H9 (cell line): ENCODE results near the gene WASHC3. TPM values are rescaled to one million over a fixed set of nuclear protein-coding genes. Genes with fewer than 3 reads are reported as not detected.

Source experiments
- DNase-seq: peaks from one replicate; pipeline ENCODE4 v3.0.0-alpha.2; 2017
- H2AFZ ChIP-seq: one replicate; pipeline ENCODE4 v1.6.1; 2013; ENCODE audit warnings: mild to moderate bottlenecking, low read length, control low read depth, moderate library complexity
- H2AK5ac ChIP-seq: 2 replicates; pipeline ENCODE4 v1.6.1; 2013; ENCODE audit warnings: low read length, control low read depth, mixed read lengths; ENCODE audit not compliant: insufficient read length
- H2BK120ac ChIP-seq: one replicate; pipeline ENCODE4 v1.6.1; 2013; ENCODE audit warnings: low read depth, mild to moderate bottlenecking, low read length, control low read depth, inconsistent platforms; ENCODE audit not compliant: poor library complexity, severe bottlenecking
- H2BK12ac ChIP-seq: 2 replicates; pipeline ENCODE4 v1.6.1; 2013; ENCODE audit warnings: low read length, control low read depth, mixed read lengths, low read depth; ENCODE audit not compliant: insufficient read length
- H2BK15ac ChIP-seq: 2 replicates; pipeline ENCODE4 v1.6.1; 2013; ENCODE audit warnings: low read depth, low read length, control low read depth
- H2BK20ac ChIP-seq: one replicate; pipeline ENCODE4 v1.6.1; 2013; ENCODE audit warnings: low read depth, mild to moderate bottlenecking, low read length, control low read depth, inconsistent platforms; ENCODE audit not compliant: poor library complexity, severe bottlenecking
- H2BK5ac ChIP-seq: 2 replicates; pipeline ENCODE4 v1.6.1; 2013; ENCODE audit warnings: low read length, control low read depth, mixed read lengths; ENCODE audit not compliant: insufficient read length
- H3K14ac ChIP-seq: 2 replicates; pipeline ENCODE4 v1.6.1; 2013; ENCODE audit warnings: low read length, control low read depth; ENCODE audit not compliant: insufficient read depth
- H3K18ac ChIP-seq: 2 replicates; pipeline ENCODE4 v1.6.1; 2013; ENCODE audit warnings: low read depth, mild to moderate bottlenecking, mixed read lengths, low read length, control low read depth; ENCODE audit not compliant: insufficient read length
- H3K23ac ChIP-seq: 2 replicates; pipeline ENCODE4 v1.6.1; 2013; ENCODE audit warnings: low read length, control low read depth, mixed read lengths, low read depth; ENCODE audit not compliant: insufficient read length
- H3K23me2 ChIP-seq: 2 replicates; pipeline ENCODE4 v1.6.1; 2013; ENCODE audit warnings: low read depth, mild to moderate bottlenecking, mixed read lengths, low read length, control low read depth; ENCODE audit not compliant: insufficient read length, poor library complexity, severe bottlenecking
- H3K27ac ChIP-seq: 2 replicates; pipeline ENCODE4 v1.5.1; 2013; ENCODE audit warnings: low read length, control low read depth, mixed read lengths, low read depth; ENCODE audit not compliant: insufficient read length
- H3K27me3 ChIP-seq: 2 replicates; pipeline ENCODE4 v1.6.1; 2013; ENCODE audit warnings: low read length, control low read depth, inconsistent platforms; ENCODE audit not compliant: insufficient read depth
- H3K4ac ChIP-seq: 2 replicates; pipeline ENCODE4 v1.6.1; 2013; ENCODE audit warnings: low read depth, mild to moderate bottlenecking, control low read depth, inconsistent platforms, low read length, moderate library complexity
- H3K4me1 ChIP-seq: 2 replicates; pipeline ENCODE4 v1.6.1; 2013; ENCODE audit warnings: low read length, control low read depth, inconsistent platforms; ENCODE audit not compliant: insufficient read depth
- H3K4me2 ChIP-seq: 2 replicates; pipeline ENCODE4 v1.6.1; 2013; ENCODE audit warnings: low read length, control low read depth, mixed read lengths; ENCODE audit not compliant: insufficient read length, insufficient read depth
- H3K56ac ChIP-seq: 2 replicates; pipeline ENCODE4 v1.6.1; 2013; ENCODE audit warnings: low read depth, mild to moderate bottlenecking, mixed read lengths, low read length, control low read depth; ENCODE audit not compliant: insufficient read length
- H3K79me1 ChIP-seq: 2 replicates; pipeline ENCODE4 v1.6.1; 2013; ENCODE audit warnings: low read depth, mild to moderate bottlenecking, moderate library complexity, low read length, control low read depth, inconsistent platforms; ENCODE audit not compliant: insufficient read depth, poor library complexity, severe bottlenecking
- H3K79me2 ChIP-seq: 2 replicates; pipeline ENCODE4 v1.6.1; 2013; ENCODE audit warnings: low read length, control low read depth, inconsistent platforms; ENCODE audit not compliant: insufficient read depth
- H3K9ac ChIP-seq: 2 replicates; pipeline ENCODE4 v1.6.1; 2013; ENCODE audit warnings: low read length, control low read depth, mixed read lengths; ENCODE audit not compliant: insufficient read length; ENCODE audit errors: extremely low read depth
- H3K9me3 ChIP-seq: one replicate; pipeline ENCODE4 v1.6.1; 2013; ENCODE audit warnings: low read depth, low read length, inconsistent platforms; ENCODE audit not compliant: control insufficient read depth
- H3T11ph ChIP-seq: one replicate; pipeline ENCODE4 v1.6.1; 2013; ENCODE audit warnings: mild to moderate bottlenecking, low read length, control low read depth, inconsistent platforms
- H4K20me1 ChIP-seq: one replicate; pipeline ENCODE4 v1.6.1; 2013; ENCODE audit not compliant: control insufficient read depth, insufficient read length, insufficient read depth
- H4K5ac ChIP-seq: 2 replicates; pipeline ENCODE4 v1.6.1; 2013; ENCODE audit warnings: low read depth, mild to moderate bottlenecking, mixed read lengths, low read length, control low read depth; ENCODE audit not compliant: insufficient read length
- H4K8ac ChIP-seq: replicated peaks from 2 replicates; pipeline ENCODE4 v1.6.1; 2013; ENCODE audit warnings: low read length, control low read depth, mixed read lengths, low read depth; ENCODE audit not compliant: insufficient read length
- H4K91ac ChIP-seq: 2 replicates; pipeline ENCODE4 v1.6.1; 2013; ENCODE audit warnings: low read depth, mild to moderate bottlenecking, moderate library complexity, mixed read lengths, low read length, control low read depth; ENCODE audit not compliant: insufficient read length
- H3K27ac Mint-ChIP-seq, 3 experiments: 2 replicates in 2 of 3; 3 replicates in 1 of 3; pipeline ENCODE4 v1.8.0; 2020 to 2021; ENCODE audit warnings: mixed read lengths in 3 of 3, mild to moderate bottlenecking in 1 of 3, moderate library complexity in 1 of 3
- H3K27me3 Mint-ChIP-seq: 2 replicates; pipeline ENCODE4 v1.8.0; 2021; ENCODE audit warnings: low read depth, mild to moderate bottlenecking, moderate library complexity, mixed read lengths
- H3K36me3 Mint-ChIP-seq, 3 experiments: 2 replicates in 2 of 3; 3 replicates in 1 of 3; pipeline ENCODE4 v1.8.0; 2020 to 2021; ENCODE audit warnings: low read depth in 3 of 3, mixed read lengths in 3 of 3; ENCODE audit not compliant: insufficient read depth in 1 of 3
- H3K4me1 Mint-ChIP-seq, 2 experiments: 2 replicates each; pipeline ENCODE4 v1.8.0; 2020; ENCODE audit warnings: mixed read lengths in 2 of 2
- H3K4me3 Mint-ChIP-seq, 2 experiments: 2 replicates in 1 of 2; 3 replicates in 1 of 2; pipeline ENCODE4 v1.8.0; 2020 to 2021; ENCODE audit warnings: mild to moderate bottlenecking in 2 of 2, mixed read lengths in 2 of 2, moderate library complexity in 1 of 2
- H3K9me3 Mint-ChIP-seq, 2 experiments: 2 replicates in 1 of 2; 3 replicates in 1 of 2; pipeline ENCODE4 v1.8.0; 2020; ENCODE audit warnings: mild to moderate bottlenecking in 2 of 2, mixed read lengths in 2 of 2, moderate library complexity in 1 of 2
- WGBS: extraction: QIAGEN DNeasy Blood & Tissue Kit; methylation state at CpG from one replicate; pipeline ENCODE4 v1.1.7; 2013; ENCODE audit warnings: missing lambda C conversion rate, low lambda C conversion rate, mixed read lengths; ENCODE audit not compliant: insufficient read length; ENCODE audit errors: extremely low coverage; 5-methylcytosine and 5-hydroxymethylcytosine counted together
- total RNA-seq: library from RNA; stranded (reverse); gene quantifications from 2 replicates; pipeline ENCODE4 v1.2.1, GENCODE V29; 2021
- TF ChIP-seq, protein P1 (sequence below): fragments of 200-600 bp; sonication (generic); conservative IDR thresholded peaks from 3 replicates; pipeline ENCODE4 v1.8.0; 2021; ENCODE audit warnings: antibody characterized with exemption, mild to moderate bottlenecking

Gene WASHC3
- total RNA-seq, 1 experiment from 2014 or later = 14.1 TPM

DNA sequence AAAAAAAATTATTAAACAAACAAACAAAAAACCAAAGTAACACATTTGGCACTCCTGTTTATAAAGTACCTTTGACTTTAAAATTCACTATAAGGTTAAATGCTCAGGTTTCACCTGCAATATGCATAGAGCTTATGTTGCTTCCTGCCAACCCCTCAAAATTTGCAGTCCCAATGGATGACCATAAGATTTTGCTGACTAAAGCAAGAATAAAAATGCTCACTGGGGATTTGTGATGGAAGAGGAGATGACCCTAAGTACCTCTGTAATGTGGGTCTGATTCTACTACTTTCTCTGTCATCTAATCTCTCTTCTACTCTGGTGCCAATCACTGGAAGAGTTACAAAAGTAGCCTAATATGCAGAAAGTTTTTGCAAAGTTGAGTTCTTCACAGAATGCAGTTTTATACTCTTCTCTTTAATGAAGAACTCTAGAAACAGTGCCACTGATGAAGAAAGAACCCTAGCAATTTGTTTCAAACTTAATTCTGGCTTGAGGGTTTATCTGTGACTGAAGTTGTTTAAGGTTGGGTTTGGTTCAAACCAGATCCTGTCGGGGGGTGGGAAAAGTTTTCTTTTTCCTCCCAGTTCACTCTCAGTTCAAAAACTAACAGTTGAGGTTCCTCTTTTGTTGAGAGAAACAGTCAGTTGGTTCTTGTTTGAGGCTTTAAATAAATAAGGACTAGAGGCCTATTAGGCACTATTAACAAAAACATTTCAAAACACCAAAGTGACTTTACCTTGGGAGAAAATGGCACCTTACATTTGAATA, 10.9 kb downstream of the WASHC3 start:
- Histone ChIP-seq H3K56ac (no peak overlapping the region), H3K9ac (no peak overlapping the region), H2BK15ac (no peak overlapping the region), H3T11ph (no peak overlapping the region), H3K4me1 (no peaks in the 10 kb centered on the region), H2AFZ (no peak overlapping the region), H2BK5ac (no peak overlapping the region), H2AK5ac (no peak overlapping the region), H2BK20ac (no peak overlapping the region), H3K4me2 (no peak overlapping the region), H3K79me1 (no peaks in the 10 kb centered on the region), H3K23me2 (no peaks in the 10 kb centered on the region), H3K4ac (no peak overlapping the region), H4K5ac (no peak overlapping the region), H3K14ac (no peak overlapping the region), H2BK120ac (no peak overlapping the region), H3K18ac (no peak overlapping the region), H2BK12ac (no peak overlapping the region), H4K20me1 (no peaks in the 10 kb centered on the region), H3K23ac (no peak overlapping the region), H4K91ac (no peak overlapping the region), H3K27ac (no peak overlapping the region), H3K27me3 (no peaks in the 10 kb centered on the region), H3K79me2 (no peaks in the 10 kb centered on the region), H4K8ac (no peak overlapping the region), H3K9me3 (no peaks in the 10 kb centered on the region)
- no peaks in the 10 kb centered on the region for H3K4me1 Mint-ChIP-seq
- no peak for DNase-seq
- H3K36me3 Mint-ChIP-seq = no peaks in the 10 kb centered on the region; a peak in 1 of 7 replicates
- H3K9me3 Mint-ChIP-seq = no peaks in the 10 kb centered on the region
- no peaks in the 10 kb centered on the region for H3K27me3 Mint-ChIP-seq
- WGBS = no CpG with 5 or more reads among the region's 1 CpG
- no peak overlapping the region; a peak in 1 of 7 replicates for H3K27ac Mint-ChIP-seq
- TF ChIP-seq, protein P1, sequence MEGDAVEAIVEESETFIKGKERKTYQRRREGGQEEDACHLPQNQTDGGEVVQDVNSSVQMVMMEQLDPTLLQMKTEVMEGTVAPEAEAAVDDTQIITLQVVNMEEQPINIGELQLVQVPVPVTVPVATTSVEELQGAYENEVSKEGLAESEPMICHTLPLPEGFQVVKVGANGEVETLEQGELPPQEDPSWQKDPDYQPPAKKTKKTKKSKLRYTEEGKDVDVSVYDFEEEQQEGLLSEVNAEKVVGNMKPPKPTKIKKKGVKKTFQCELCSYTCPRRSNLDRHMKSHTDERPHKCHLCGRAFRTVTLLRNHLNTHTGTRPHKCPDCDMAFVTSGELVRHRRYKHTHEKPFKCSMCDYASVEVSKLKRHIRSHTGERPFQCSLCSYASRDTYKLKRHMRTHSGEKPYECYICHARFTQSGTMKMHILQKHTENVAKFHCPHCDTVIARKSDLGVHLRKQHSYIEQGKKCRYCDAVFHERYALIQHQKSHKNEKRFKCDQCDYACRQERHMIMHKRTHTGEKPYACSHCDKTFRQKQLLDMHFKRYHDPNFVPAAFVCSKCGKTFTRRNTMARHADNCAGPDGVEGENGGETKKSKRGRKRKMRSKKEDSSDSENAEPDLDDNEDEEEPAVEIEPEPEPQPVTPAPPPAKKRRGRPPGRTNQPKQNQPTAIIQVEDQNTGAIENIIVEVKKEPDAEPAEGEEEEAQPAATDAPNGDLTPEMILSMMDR = no peak
- H3K4me3 Mint-ChIP-seq = no peak overlapping the region
